HG02870 (cell line): ENCODE data around the gene C12orf42.

ENCODE experiments used
- ATAC-seq: cut with Tn5 transposase; IDR thresholded peaks from one replicate; pipeline ENCODE4 v1.9.1; 2021; ENCODE audit warnings: mild to moderate bottlenecking, moderate library complexity; ENCODE audit not compliant: unreplicated experiment

Gene C12orf42

GRCh38 chr12:103273645-103274044 lies 222.1 kb downstream of the C12orf42 start:
- ATAC-seq: no peak

- no peak for ATAC-seq
Measured at GRCh38 chr12:103272949-103273348, 222.8 kb downstream of the C12orf42 start.

GRCh38 chr12:103269946-103270345 lies 225.8 kb downstream of the C12orf42 start:
- ATAC-seq: no peak

GRCh38 chr12:103268831-103269514 lies 226.8 kb downstream of the C12orf42 start:
- no peak for ATAC-seq

GRCh38 chr12:103257763-103258162 lies 238.0 kb downstream of the C12orf42 start:
- ATAC-seq: no peak
